Panc1 (cell line): ENCODE results near the gene IQSEC1.

Experiments
- TF ChIP-seq, protein P1 (sequence below): fragments of 450-650 bp; IDR thresholded peaks from 2 replicates; pipeline ENCODE4 v1.5.1; 2017; ENCODE audit warnings: mild to moderate bottlenecking
- TF ChIP-seq, protein P2 (sequence below), 2 experiments: IDR thresholded peaks; 2 replicates each; pipeline ENCODE4 v1.6.1; 2011 to 2012; ENCODE audit warnings: low read depth in 2 of 2, control low read depth in 1 of 2, low read length in 1 of 2, mild to moderate bottlenecking in 1 of 2, moderate library complexity in 1 of 2; ENCODE audit not compliant: insufficient read depth in 1 of 2

DNA sequence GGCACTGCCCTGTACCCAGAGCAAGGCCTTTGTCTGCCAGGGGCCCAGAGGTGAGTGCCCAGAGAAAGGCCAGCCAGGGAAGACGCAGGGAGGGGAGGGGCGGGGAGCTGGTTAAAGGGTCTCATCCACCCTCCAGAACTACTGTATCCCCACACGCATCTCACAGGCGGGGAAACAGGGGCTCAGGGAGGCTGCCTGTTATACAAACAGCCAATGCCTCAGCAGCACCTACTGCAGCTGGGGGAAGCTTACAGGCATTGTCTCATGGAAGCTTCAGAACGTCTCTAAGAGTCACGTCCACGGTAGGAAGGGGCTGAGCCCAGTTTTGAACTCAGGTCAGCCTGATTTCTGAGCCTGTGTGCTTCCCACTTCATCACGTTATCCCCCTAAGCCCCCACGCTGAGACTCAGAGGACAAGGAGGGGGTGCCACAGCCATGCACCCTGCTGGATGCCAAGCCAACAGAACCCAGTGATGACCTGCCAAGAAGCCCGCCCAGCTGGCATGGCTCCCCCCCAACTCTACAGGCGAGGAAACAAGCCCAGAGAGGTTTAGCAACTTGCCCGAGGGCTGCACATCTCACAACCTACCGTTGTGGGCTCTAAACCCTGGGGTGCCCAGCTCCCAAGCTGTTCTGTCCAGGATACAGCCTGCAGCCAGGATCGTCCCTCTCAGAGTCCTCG, 54.5 kb downstream of the IQSEC1 start:
- TF ChIP-seq, protein P1, sequence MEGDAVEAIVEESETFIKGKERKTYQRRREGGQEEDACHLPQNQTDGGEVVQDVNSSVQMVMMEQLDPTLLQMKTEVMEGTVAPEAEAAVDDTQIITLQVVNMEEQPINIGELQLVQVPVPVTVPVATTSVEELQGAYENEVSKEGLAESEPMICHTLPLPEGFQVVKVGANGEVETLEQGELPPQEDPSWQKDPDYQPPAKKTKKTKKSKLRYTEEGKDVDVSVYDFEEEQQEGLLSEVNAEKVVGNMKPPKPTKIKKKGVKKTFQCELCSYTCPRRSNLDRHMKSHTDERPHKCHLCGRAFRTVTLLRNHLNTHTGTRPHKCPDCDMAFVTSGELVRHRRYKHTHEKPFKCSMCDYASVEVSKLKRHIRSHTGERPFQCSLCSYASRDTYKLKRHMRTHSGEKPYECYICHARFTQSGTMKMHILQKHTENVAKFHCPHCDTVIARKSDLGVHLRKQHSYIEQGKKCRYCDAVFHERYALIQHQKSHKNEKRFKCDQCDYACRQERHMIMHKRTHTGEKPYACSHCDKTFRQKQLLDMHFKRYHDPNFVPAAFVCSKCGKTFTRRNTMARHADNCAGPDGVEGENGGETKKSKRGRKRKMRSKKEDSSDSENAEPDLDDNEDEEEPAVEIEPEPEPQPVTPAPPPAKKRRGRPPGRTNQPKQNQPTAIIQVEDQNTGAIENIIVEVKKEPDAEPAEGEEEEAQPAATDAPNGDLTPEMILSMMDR = no peak
- TF ChIP-seq, protein P2, sequence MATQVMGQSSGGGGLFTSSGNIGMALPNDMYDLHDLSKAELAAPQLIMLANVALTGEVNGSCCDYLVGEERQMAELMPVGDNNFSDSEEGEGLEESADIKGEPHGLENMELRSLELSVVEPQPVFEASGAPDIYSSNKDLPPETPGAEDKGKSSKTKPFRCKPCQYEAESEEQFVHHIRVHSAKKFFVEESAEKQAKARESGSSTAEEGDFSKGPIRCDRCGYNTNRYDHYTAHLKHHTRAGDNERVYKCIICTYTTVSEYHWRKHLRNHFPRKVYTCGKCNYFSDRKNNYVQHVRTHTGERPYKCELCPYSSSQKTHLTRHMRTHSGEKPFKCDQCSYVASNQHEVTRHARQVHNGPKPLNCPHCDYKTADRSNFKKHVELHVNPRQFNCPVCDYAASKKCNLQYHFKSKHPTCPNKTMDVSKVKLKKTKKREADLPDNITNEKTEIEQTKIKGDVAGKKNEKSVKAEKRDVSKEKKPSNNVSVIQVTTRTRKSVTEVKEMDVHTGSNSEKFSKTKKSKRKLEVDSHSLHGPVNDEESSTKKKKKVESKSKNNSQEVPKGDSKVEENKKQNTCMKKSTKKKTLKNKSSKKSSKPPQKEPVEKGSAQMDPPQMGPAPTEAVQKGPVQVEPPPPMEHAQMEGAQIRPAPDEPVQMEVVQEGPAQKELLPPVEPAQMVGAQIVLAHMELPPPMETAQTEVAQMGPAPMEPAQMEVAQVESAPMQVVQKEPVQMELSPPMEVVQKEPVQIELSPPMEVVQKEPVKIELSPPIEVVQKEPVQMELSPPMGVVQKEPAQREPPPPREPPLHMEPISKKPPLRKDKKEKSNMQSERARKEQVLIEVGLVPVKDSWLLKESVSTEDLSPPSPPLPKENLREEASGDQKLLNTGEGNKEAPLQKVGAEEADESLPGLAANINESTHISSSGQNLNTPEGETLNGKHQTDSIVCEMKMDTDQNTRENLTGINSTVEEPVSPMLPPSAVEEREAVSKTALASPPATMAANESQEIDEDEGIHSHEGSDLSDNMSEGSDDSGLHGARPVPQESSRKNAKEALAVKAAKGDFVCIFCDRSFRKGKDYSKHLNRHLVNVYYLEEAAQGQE (IDR thresholded peaks at IDR 0.05; ENCODE audit: insufficient read depth in 1 of 2, low read depth in 2 of 2, low read length in 1 of 2) = no peak
